Body of pancreas (tissue), 4 donors: ENCODE measurements around the gene RDH14.

Experiments used
- POLR2A ChIP-seq, 3 donors: fragments of 450-650 bp; IDR thresholded peaks; one replicate each; pipeline ENCODE4 v1.6.1; 2016; ENCODE audit warnings: antibody characterized with exemption in 3 of 3, mild to moderate bottlenecking in 2 of 3
- TF ChIP-seq, protein P1 (sequence below), 7 experiments: fragments of 450-650 bp in 4 of 7; fragments of 200-600 bp in 3 of 7; sonication (generic) in 3 of 7; IDR thresholded peaks; one replicate each; pipeline ENCODE4 v1.5.1; 2016 to 2019; ENCODE audit warnings: antibody characterized with exemption in 7 of 7

GRCh38 chr2:18516112-18516511, 44.3 kb downstream of the RDH14 start:
- TF ChIP-seq, protein P1, sequence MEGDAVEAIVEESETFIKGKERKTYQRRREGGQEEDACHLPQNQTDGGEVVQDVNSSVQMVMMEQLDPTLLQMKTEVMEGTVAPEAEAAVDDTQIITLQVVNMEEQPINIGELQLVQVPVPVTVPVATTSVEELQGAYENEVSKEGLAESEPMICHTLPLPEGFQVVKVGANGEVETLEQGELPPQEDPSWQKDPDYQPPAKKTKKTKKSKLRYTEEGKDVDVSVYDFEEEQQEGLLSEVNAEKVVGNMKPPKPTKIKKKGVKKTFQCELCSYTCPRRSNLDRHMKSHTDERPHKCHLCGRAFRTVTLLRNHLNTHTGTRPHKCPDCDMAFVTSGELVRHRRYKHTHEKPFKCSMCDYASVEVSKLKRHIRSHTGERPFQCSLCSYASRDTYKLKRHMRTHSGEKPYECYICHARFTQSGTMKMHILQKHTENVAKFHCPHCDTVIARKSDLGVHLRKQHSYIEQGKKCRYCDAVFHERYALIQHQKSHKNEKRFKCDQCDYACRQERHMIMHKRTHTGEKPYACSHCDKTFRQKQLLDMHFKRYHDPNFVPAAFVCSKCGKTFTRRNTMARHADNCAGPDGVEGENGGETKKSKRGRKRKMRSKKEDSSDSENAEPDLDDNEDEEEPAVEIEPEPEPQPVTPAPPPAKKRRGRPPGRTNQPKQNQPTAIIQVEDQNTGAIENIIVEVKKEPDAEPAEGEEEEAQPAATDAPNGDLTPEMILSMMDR (IDR thresholded peaks at IDR 0.05) = no peak
- TF ChIP-seq POLR2A (IDR thresholded peaks at IDR 0.05) = no peak
